Epidermal melanocyte (primary cell): ENCODE measurements around the gene SMYD3.

Experiments
- DNase-seq: peaks from one replicate; pipeline ENCODE4 v3.0.0; 2011; ENCODE audit warnings: low spot score; ENCODE audit not compliant: insufficient read length

Gene SMYD3

GRCh38 chr1:246309247-246309884, 197.7 kb downstream of the SMYD3 start:
- no peak for DNase-seq

DNA sequence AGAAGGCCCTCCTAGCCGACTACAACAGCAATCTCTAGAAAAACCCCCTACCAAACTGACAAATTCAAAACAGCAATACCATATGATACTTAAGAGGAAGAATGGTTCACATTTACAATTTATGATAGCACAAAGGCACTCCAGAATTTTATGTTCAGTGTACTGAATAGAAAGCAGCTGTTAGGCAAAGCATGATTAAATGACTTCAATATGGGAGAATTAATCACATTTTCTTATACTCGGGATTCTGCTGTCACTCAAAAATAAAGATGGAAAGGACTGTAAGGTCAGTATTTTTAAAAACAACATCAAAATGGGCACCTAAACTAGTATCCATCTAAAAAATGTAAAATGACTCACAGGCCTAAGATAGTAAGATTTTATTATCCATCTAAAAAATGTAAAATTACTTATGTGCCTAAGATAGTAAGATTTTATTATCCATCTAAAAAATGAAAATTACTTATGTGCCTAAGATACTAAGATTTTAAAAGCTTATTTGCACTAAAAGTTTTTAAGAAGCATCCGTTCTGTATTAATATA, 198.5 kb downstream of the SMYD3 start:
- no peak for DNase-seq

- no peak for DNase-seq
Observed at GRCh38 chr1:246306415-246307037, 200.6 kb downstream of the SMYD3 start.

DNA sequence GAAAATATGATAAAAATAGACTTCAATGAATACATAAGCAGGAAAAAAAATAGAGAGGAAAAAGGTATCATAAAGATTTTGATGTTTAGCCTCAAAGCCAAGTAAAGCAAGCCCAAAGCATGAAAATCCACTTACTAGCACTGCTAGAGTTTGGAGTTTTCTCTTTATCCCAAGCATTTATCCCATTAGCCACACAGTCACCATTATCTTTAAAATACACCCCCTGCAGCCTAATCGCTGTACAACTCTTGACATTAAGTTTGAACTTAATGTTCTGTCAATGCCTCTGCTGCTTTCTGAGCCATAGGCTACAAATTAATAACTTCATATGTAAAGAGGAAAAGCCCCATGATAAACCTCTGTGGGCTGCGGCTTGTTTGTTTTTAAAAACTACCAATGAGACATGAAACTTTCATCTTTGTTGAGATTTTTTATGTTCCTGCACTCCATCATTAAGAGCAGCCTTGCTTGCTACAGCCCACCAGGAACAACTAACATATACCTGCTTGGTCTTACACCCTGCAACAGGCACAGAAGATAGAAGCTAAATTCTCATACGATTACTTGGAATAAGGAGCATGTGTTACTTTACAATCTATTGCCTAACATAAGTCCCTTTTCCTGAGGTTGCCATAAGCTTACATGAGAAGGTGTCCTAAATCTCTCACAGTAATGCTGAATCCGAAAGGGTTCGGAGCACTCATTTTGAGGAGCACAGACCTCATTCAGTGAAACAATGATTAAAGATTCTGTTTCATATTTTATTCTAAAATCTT, 202.4 kb downstream of the SMYD3 start:
- DNase-seq, result no peak

DNA sequence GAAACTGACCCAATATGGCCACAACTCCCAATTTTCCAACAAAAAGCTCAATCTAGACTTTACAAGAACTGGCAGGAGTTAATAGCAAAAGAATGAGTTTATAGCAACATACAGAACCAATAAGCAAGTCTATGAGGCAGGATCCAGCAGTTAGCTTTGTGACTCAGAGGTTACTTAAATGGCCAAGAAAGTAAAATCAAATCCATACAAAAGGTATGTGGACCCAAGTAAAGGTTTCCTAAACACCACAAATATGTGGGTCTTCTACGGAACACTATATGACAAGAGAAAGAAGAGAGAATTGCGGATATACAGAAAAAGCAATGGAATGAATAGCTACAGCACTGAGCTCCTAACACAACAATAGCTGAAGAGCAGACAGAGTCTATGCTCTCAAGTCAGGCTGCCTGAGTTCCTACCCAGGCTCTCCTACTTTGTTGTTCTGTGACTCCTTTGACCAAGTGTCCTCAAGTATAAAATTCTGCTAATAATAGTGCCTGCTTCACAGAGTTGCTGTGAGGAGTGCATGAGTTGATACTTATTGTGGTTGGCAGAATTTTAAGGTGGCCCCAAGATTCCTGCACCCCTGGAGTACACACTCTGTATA, 204.3 kb downstream of the SMYD3 start:
- no peak for DNase-seq

- DNase-seq, result no peak
Observed at GRCh38 chr1:246302251-246302625, 204.8 kb downstream of the SMYD3 start.

GRCh38 chr1:246301553-246302250, 205.4 kb downstream of the SMYD3 start:
- no peak for DNase-seq

DNA sequence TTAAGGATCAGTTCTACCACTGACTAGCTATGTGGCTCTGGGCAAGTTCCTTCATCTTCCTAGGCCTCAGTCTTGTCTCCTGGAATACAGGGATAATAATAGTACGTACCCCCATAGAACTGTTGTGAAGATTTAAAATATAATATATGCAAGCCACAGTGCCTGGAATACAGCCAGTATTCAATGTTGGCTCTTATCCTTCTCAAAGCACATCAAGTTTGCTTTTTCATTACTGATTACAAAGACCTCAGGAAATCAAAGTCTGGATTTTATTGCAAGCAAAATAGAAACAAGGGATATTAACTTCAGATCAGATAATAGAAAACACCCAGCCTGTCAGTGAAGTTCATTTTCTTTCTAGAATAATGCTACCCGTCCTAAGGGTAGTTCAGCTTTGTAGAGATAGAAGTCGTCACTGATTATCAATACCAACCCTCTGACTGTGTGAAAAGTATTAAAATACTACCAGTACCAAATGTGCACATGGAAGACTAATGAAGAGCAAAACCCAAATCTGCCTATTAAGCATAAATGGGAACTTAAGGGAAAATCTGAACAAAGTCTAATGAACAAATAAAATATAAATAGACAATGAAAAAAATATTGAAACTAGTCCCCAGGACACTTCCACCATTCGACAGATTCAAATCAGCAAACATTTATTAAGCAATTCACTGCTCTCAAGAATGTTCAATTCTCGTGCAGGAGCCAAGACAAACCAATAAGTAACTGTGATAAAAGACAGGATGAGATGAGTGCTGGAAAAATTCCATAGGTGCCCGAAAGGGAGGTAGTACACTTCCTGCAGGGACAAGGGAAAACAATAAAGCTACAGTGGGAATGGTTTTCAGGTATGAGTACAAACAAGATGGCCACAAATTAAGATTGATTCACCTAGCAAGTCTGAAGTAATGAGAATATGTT, 206.2 kb downstream of the SMYD3 start:
- DNase-seq, result no peak

GRCh38 chr1:246297279-246298265, 209.5 kb downstream of the SMYD3 start:
- no peak for DNase-seq

- DNase-seq, result no peak
Observed at GRCh38 chr1:246295968-246296367, 211.1 kb downstream of the SMYD3 start.

GRCh38 chr1:246295340-246295739, 211.7 kb downstream of the SMYD3 start:
- DNase-seq, result no peak

DNA sequence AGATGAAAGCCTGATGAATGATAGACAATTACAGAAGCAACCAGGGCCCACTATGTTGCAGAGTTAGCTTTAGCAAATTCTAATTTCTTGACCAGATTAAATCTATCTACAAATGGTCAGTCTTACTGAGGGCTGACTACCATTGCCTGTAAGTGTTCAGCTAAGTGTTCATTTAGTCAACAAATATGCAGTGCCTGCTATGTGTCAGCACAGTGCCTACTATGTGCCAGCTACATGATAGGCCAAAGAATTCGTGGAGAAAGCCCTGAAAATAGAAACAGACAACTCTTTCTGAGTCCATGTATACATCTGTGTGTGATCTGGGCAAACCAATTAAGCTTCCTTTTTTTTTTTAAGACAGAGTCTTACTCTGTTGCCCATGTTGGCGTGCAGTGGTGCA, 212.8 kb downstream of the SMYD3 start:
- no peak for DNase-seq

DNA sequence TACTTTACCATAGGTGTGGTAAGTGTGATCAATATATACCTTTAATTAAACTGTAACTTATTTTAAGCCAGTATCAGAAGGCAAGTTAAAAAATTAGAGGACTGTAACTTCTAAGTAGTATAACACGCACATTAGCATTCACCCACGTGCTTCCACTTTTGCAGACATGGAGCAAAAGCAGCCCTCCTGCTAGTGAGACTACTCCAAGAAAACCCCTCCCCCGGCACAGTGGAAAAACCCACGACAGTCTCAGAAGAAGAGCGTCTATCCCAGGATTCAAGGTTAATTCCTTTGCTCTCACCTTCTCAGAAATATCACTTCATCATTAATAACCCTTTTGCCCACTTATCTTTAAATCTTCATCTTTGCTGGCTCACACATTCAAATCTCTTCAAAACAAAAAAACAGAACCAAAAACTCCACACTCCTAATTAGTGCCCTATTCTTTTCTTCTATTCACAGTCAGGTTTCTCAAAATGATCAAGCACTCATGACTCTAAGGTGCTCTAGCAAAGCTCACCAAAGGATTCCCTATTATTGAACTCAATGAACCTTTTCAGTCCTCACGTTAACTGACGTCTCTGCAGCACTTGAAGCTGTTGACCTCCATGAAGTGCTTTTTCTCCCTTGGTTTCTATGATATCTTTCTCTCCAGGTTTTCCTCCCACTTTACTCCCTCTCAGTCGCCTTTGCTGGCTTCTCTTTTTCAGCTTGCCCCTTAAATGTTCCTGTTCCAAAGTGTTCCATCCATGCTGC, 213.5 kb downstream of the SMYD3 start:
- no peak for DNase-seq

GRCh38 chr1:246292571-246292970, 214.5 kb downstream of the SMYD3 start:
- DNase-seq, result no peak

- no peak for DNase-seq
Observed at GRCh38 chr1:246291127-246291526, 216.0 kb downstream of the SMYD3 start.

DNA sequence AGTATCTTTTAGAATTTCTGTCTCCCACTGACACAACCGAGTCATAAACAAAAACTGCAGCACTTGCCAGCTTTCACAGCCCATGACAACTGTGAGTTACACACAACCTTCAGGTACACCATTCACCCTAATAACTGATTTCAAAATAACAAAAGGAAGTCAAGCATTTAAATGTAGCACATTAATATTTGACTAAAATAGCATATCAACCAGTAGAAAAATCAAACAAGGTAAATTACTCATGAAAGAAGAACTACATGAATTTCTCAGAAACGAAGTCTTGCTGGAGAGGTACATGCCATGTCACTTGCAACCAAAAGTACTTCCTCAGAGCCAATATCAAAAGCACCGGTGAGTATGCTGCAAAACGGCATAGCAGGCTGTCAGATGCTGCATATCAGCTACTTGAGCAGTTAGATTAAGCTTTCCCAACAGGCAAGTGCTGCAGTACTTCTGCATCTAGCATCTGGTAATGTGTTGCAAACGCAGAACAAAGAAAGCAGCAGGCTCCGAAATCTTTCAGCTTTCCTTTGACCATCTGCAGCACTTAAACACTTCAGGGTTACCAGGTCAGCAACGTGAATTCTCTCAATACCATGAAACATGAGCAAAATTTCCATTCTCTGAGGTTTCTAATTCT, 223.2 kb downstream of the SMYD3 start:
- no peak for DNase-seq

- no peak for DNase-seq
Observed at GRCh38 chr1:246281639-246282038, 225.4 kb downstream of the SMYD3 start.

GRCh38 chr1:246281195-246281594, 225.9 kb downstream of the SMYD3 start:
- DNase-seq, result no peak
